Hepatocyte (in vitro differentiated cells): ENCODE data around the gene FARP1. TPM values are rescaled to one million over a fixed set of nuclear protein-coding genes. Genes with fewer than 3 reads are reported as not detected.
A peak's percentile ranks its signal among the peaks of the same experiment; 100 is the strongest.

Experiments used
- DNase-seq: peaks from one replicate; pipeline ENCODE4 v3.0.0-alpha.2; 2016; ENCODE audit warnings: low spot score
- H2AFZ ChIP-seq: fragments of 200-600 bp; sonication (generic); 2 replicates; pipeline ENCODE4 v1.6.0; 2016; ENCODE audit warnings: antibody characterized with exemption, mild to moderate bottlenecking
- H3K27ac ChIP-seq: fragments of 200-600 bp; sonication (generic); 2 replicates; pipeline ENCODE4 v1.5.1; 2016; ENCODE audit warnings: mild to moderate bottlenecking
- H3K27me3 ChIP-seq: fragments of 200-600 bp; sonication (generic); 2 replicates; pipeline ENCODE4 v1.6.1; 2016
- H3K36me3 ChIP-seq: fragments of 200-600 bp; sonication (generic); replicated peaks from 2 replicates; pipeline ENCODE4 v1.5.1; 2016; ENCODE audit warnings: low read depth; ENCODE audit not compliant: insufficient read depth
- H3K4me1 ChIP-seq: fragments of 200-600 bp; sonication (generic); 2 replicates; pipeline ENCODE4 v1.5.1; 2016; ENCODE audit warnings: mild to moderate bottlenecking, moderate library complexity; ENCODE audit not compliant: insufficient read depth
- H3K4me2 ChIP-seq: fragments of 200-600 bp; sonication (generic); 2 replicates; pipeline ENCODE4 v1.6.0; 2016
- H3K4me3 ChIP-seq: fragments of 200-600 bp; sonication (generic); 2 replicates; pipeline ENCODE4 v1.5.1; 2016; ENCODE audit warnings: mild to moderate bottlenecking
- H3K79me2 ChIP-seq: fragments of 200-600 bp; sonication (generic); 2 replicates; pipeline ENCODE4 v1.6.0; 2017; ENCODE audit warnings: mild to moderate bottlenecking
- H3K9me2 ChIP-seq: fragments of 200-600 bp; sonication (generic); replicated peaks from 2 replicates; pipeline ENCODE4 v1.6.0; 2017; ENCODE audit warnings: mild to moderate bottlenecking; ENCODE audit not compliant: insufficient read depth
- H3K9me3 ChIP-seq: fragments of 200-600 bp; sonication (generic); 2 replicates; pipeline ENCODE4 v1.5.1; 2016; ENCODE audit warnings: low read depth, mild to moderate bottlenecking
- H4K20me1 ChIP-seq: fragments of 200-600 bp; sonication (generic); 2 replicates; pipeline ENCODE4 v1.6.0; 2016; ENCODE audit warnings: mild to moderate bottlenecking; ENCODE audit not compliant: insufficient read depth, poor library complexity, severe bottlenecking
- CTCF ChIP-seq: fragments of 200-600 bp; sonication (generic); IDR thresholded peaks from 2 replicates; pipeline ENCODE4 v1.5.1; 2016; ENCODE audit warnings: antibody characterized with exemption, mild to moderate bottlenecking; ENCODE audit not compliant: poor library complexity
- EZH2 ChIP-seq: fragments of 200-600 bp; sonication (generic); IDR thresholded peaks from 2 replicates; pipeline ENCODE4 v1.6.1; 2016; ENCODE audit warnings: antibody characterized with exemption, mild to moderate bottlenecking, borderline replicate concordance
- EZH2phosphoT487 ChIP-seq: fragments of 200-600 bp; sonication (generic); IDR thresholded peaks from one replicate; pipeline ENCODE4 v1.6.1; 2018; ENCODE audit warnings: antibody characterized with exemption, mild to moderate bottlenecking, low read depth, moderate library complexity; ENCODE audit not compliant: unreplicated experiment, severe bottlenecking
- WGBS: methylation state at CpG from one replicate; pipeline ENCODE4 v1.1.6; 2016; ENCODE audit warnings: low lambda C conversion rate; ENCODE audit errors: missing lambda C conversion rate; 5-methylcytosine and 5-hydroxymethylcytosine counted together
- polyA plus RNA-seq: library from polyadenylated mRNA; unstranded; fragments of >200 nt; fragmentation: Nextera tagmentation; extraction: Ambion mirVana; gene quantifications from 2 replicates; pipeline ENCODE4 v1.2.1, GENCODE V29; 2016
- total RNA-seq: library from RNA; depleted of rRNA; stranded (reverse); fragments of >200 nt; gene quantifications from 2 replicates; pipeline ENCODE4 v1.2.3, GENCODE V29; 2014

The FARP1 gene
- total and polyA plus RNA-seq, 2 experiments from 2014 or later = 35.5 to 68.7 TPM

GRCh38 chr13:98144801-98145350 lies 2.0 kb downstream of the FARP1 start:
- TF ChIP-seq EZH2phosphoT487 (no peak), EZH2 (no peak), CTCF (peak; percentile 10)
- Histone ChIP-seq H3K4me3 (peak overlapping the region; percentile 65), H3K4me2 (peak overlapping the region; percentile 83), H3K36me3 (no peaks in the 10 kb centered on the region), H4K20me1 (peaks cover 26% of the 10 kb centered on the region), H2AFZ (peak overlapping the region; percentile 32), H3K79me2 (peaks cover 57% of the 10 kb centered on the region), H3K9me2 (no peaks in the 10 kb centered on the region), H3K27ac (peak overlapping the region; percentile 57), H3K9me3 (no peaks in the 10 kb centered on the region), H3K27me3 (no peaks in the 10 kb centered on the region), H3K4me1 (peaks cover 36% of the 10 kb centered on the region)
- WGBS = 21% methylated on average over 10 of the region's 10 CpGs
- peak; percentile 49 for DNase-seq

GRCh38 chr13:98147521-98147920 lies 4.6 kb downstream of the FARP1 start:
- Histone ChIP-seq H2AFZ (no peak overlapping the region), H3K36me3 (no peaks in the 10 kb centered on the region), H3K4me2 (peak overlapping the region; percentile 67), H3K4me1 (peaks cover 39% of the 10 kb centered on the region), H3K4me3 (no peak overlapping the region), H3K27ac (no peak overlapping the region), H4K20me1 (peaks cover 46% of the 10 kb centered on the region), H3K27me3 (no peaks in the 10 kb centered on the region), H3K9me3 (no peaks in the 10 kb centered on the region), H3K79me2 (peaks cover 84% of the 10 kb centered on the region), H3K9me2 (no peaks in the 10 kb centered on the region)
- no peak for TF ChIP-seq EZH2
- TF ChIP-seq CTCF = no peak
- no peak for TF ChIP-seq EZH2phosphoT487
- no peak for DNase-seq
- 52% methylated on average over 5 of the region's 5 CpGs for WGBS

- peaks cover 33% of the 10 kb centered on the region for H3K4me1 ChIP-seq
- peaks cover 45% of the 10 kb centered on the region for H4K20me1 ChIP-seq
- H3K9me3 ChIP-seq = no peaks in the 10 kb centered on the region
- 43% methylated on average over 8 of the region's 8 CpGs for WGBS
- peaks cover 96% of the 10 kb centered on the region for H3K79me2 ChIP-seq
- no peaks in the 10 kb centered on the region for H3K36me3 ChIP-seq
- no peaks in the 10 kb centered on the region for H3K9me2 ChIP-seq
- H3K27me3 ChIP-seq = no peaks in the 10 kb centered on the region
- no peak overlapping the region for H3K4me3 ChIP-seq
- peak overlapping the region; percentile 10 for H3K27ac ChIP-seq
- no peak for DNase-seq
- no peak overlapping the region for H2AFZ ChIP-seq
- TF ChIP-seq EZH2phosphoT487 (no peak), CTCF (no peak), EZH2 (no peak)
- peak overlapping the region; percentile 26 for H3K4me2 ChIP-seq
Observed at GRCh38 chr13:98150832-98151479, 8.1 kb downstream of the FARP1 start.
